ENCODE data around the gene RPS21. TPM values are rescaled to one million over a fixed set of nuclear protein-coding genes. Genes with fewer than 3 reads are reported as not detected.
"Not testable (repeated sequence)": the region's sequence is repeated elsewhere in the genome, so short reads cannot be mapped to it uniquely, and the experiment has no call there.

RPS21 gene
- polyA plus RNA-seq, 1 donor: 686 TPM

GRCh38 chr20:62424249-62425107 is 37.6 kb downstream of the RPS21 start:
- no peak for DNase-seq

DNA sequence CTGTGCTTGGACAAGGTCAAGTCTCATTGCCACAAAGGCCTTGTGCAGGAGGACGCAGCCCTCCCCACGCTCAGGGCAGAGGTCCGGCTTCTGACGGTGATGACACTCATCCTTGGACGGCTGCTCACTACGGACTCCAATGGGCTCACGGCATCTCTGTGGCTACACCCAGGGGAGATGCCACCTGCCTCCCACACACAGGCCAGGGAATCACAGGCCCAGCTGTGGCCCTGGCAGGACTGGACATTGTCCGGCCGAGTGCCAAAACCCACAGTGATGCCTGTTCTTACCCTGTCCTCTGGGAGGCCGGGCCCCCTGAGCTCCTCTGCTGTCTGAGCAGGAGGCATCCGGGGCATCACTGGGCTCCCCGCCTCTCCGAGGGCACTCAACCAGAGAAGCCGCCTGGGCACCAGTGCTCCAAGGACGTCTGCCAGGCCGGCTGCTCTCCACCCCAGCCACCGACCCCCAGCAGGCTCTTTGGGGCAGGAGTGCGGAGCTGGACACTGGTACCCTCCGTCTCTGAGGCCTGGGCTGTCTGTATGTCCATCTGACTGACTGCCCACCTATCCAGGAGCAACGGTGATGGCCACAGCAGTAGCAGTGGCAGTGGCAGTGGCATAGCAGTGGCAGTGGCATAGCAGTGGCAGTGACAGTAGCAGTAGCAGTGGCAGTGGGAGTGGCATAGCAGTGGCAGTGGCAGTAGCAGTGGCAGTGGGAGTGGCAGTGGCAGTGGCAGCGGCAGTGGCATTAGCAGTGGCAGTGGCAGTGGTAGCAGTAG is 38.6 kb downstream of the RPS21 start:
- no peak for DNase-seq

DNA sequence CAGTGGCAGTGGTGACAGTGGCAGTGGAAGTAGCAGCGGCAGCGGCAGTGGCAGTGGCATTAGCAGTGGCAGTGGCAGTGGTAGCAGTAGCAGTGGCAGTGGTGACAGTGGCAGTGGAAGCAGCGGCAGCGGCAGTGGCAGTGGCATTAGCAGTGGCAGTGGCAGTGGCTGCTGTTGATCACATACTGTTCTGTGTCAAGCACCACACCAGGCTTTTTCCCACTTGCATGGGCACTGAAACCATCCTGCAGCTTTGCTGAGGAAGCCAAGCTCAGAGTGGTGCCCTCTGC is 39.1 kb downstream of the RPS21 start:
- not testable (repeated sequence) for DNase-seq

DNA sequence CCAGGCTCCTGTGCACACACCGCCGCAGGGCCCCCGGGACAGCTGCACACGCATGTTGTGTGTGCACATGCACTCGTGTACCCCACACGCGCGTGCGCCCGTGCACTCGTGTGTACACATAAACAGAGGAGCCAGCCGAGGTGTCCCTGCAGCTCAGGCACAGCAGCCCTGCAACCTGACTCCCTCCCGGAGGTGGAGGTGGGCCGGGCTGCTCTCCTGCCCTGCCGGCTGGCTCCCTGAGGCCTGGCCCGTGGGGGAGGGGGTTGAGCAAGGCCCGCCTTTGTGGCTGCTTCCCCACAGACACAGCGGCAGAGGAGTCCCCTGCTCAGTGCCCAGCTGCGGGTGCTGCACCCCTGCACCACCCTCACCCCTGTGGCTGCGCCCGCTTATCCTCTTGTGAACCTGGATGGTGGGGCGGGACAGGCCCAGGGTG is 39.8 kb downstream of the RPS21 start:
- peak; percentile 53 for DNase-seq

GRCh38 chr20:62427172-62428001 is 40.5 kb downstream of the RPS21 start, which contains the start of gene RBBP8NL:
Gene RBBP8NL, minus strand, starts transcription at chr20:62427539. Its CDS starts 7,892 bp downstream, at chr20:62419647.
- peak; percentile 76 for DNase-seq

DNA sequence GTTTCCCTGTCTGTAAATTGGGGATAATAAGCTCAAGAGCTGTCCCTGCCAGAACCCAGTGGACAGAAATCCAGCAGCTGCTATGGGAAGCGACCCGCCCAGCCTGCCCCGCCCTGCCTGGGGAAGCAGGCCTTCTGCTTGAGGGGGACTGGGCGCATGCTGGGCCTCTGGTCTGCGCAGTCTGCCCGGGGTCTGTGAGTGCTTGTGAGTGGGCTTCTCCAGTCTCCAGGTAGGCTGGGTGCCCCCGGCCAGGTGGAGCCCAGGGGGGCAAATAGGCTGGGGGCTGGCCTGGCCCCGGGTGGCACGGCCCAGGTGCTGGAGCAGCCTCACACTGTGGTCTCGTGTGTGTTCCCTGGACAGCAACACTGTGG is 41.1 kb downstream of the RPS21 start:
- no peak for DNase-seq

- no peak for DNase-seq
These were observed 41.7 kb downstream of the RPS21 start for GRCh38 chr20:62428396-62429295.

- DNase-seq: no peak
These were observed 42.8 kb downstream of the RPS21 start for GRCh38 chr20:62429455-62430310.

DNA sequence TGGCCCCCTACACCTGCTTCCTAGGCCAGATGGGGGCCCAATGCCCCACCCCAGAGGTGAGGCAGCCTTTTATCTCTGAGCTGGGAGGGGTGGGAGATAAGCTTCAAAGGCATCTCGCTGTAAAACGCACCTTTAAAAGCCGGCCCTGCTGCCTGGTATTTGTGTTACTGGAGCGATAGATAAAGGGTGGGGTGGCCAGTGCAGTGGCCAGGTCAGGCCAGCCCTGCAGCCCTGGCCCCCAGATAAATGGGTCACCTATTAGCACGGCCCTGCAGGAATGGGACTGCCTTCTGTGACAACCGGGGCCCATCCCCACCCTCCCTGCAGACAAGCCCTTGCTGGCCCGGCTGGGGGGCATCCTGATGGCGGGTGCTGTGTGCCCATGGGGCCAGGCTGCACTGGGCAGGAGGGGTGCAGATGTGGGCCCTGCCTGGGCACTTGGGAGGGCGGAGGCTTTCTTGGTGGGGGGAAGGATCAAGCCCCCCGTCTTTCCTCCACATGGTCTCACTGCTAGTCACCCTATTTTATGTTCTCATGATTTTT is 43.5 kb downstream of the RPS21 start:
- no peak for DNase-seq

DNA sequence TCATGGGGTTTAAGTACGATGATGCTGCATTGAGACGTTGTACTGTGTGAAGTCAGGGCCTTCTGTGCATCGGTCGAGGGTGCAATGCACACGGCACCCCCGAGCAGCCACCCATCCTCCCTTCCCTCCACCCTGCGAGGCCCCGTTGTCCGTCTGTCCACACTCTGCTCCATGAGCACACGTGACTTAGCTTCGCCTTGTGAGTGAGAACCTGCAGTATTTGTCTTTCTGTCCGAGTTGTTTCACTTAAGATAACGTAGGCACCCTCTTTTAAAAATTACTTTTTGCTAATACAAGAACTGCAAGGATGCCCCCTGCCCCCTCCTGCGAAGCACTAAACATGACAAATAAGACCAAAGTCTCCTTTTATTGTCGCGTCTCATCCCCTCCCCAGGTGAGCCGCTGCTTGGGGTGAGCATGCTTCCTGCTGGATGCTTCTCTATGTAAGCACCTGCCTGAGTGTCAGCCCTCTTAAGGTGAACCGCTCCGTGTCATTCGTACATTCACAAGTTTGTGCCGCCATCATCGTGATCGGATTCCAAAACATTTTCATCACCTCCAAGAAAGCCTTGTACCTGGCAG is 44.1 kb downstream of the RPS21 start:
- no peak for DNase-seq

GRCh38 chr20:62433658-62434497 is 47.0 kb downstream of the RPS21 start:
- DNase-seq: no peak

- no peak for DNase-seq
These were observed 49.8 kb downstream of the RPS21 start for GRCh38 chr20:62436692-62437091.

GRCh38 chr20:62437496-62437895 is 50.6 kb downstream of the RPS21 start:
- no peak for DNase-seq

DNA sequence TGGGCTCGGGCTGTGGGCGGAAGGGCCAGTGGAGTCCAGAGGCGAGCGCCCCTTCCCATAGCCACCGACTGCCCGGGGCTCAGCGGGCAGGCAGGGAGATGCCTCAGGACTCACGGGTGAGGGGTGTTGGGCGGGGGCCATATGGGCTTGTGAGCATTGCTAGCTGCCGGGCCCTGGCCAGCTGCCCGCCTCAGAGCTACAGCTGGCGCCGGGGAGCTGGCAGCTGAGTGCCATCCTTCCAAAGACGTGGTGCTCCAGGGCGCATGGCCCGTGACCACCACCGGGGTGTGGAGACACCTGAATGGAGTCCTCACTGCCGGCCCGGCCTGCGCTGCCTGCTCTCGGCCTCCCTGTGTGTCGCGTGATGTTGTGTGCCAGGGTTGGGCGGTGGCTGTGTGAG is 51.0 kb downstream of the RPS21 start:
- no peak for DNase-seq
